Measurements from ENCODE around the gene AXIN1. TPM values are rescaled to one million over a fixed set of nuclear protein-coding genes. Genes with fewer than 3 reads are reported as not detected.

AXIN1 gene
- total and polyA plus RNA-seq, 2 of the 8 experiments (the other 6 are each of a cell fraction or from before 2014, with no cell fraction given) = 12.5 to 41.9 TPM

DNA sequence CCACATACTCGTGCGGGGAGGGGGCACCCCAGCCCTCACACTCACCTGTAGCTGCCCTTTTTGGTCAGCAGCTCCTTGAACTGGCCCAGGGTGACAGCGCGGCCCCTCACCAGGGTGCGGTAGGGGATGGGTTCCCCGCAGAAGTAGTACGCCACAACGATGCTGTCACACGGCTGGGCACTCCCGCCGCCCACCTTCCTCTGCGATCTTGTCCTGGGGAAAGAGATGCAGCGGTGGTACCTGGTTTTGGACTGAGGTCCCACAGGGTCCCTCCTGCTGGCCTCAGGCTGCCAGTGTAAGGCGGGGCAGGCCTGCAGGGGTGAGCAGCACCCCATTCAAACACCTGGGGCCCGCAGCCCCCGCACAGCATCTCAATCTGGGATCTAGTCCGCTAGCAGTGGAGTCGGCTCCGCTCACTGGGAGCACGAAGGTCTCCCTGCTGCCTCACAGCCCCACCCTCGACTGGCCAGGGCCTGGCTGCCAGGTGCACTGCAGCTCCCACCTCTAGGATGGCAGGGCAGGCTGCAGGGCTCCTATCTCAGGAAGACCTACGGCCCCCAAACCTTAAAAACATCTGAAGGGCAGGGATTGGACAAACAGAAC, 63.0 kb downstream of the AXIN1 start:
- Histone ChIP-seq H3K4me3 (ENCODE audit: extremely low read depth in 1 of 4, insufficient read depth in 2 of 4, low read depth in 3 of 4, low read length in 4 of 4) (no peak overlapping the region), H2BK20ac (ENCODE audit: low read length) (no peak overlapping the region), H3K56ac (replicated peaks; ENCODE audit: insufficient read length, low read depth, low read length) (no peak overlapping the region), H3K36me3 (ENCODE audit: control insufficient read depth in 2 of 4, insufficient read depth in 4 of 4, low read length in 3 of 4) (peaks cover 7 to 24% (median 8%) of the 10 kb centered on the region in 4 experiments; a peak in 6 of 8 replicates), H3K23ac (ENCODE audit: insufficient read length) (no peak overlapping the region), H4K20me1 (replicated peaks in 1 of 2; ENCODE audit: control insufficient read depth in 1 of 2, insufficient read depth in 2 of 2, low read length in 2 of 2) (peaks cover 0 to 6% of the 10 kb centered on the region in 2 experiments), H4K5ac (ENCODE audit: insufficient read length, low read depth, low read length) (no peak overlapping the region), H3K14ac (ENCODE audit: insufficient read length) (no peak overlapping the region), H4K8ac (ENCODE audit: extremely low read depth, insufficient read depth, low read length) (no peak overlapping the region; the same call in 1 of the 2 replicates), H3K23me2 (ENCODE audit: low read depth, low read length) (no peaks in the 10 kb centered on the region), H3K27ac (ENCODE audit: low read depth, low read length) (no peak overlapping the region), H3K4ac (replicated peaks; ENCODE audit: insufficient read length, low read depth, low read length) (no peak overlapping the region), H3K4me1 (replicated peaks in 1 of 4; ENCODE audit: control insufficient read depth in 3 of 4, insufficient read depth in 4 of 4, low read length in 3 of 4) (no peaks in the 10 kb centered on the region), H3K9me3 (ENCODE audit: insufficient read depth in 2 of 2, low read depth in 1 of 2, low read length in 1 of 2) (peaks cover 0 to 5% of the 10 kb centered on the region in 2 experiments; a peak in 1 of 4 replicates), H3K27me3 (replicated peaks in 1 of 4; ENCODE audit: control insufficient read depth in 3 of 4, extremely low read depth in 1 of 4, insufficient read depth in 3 of 4, low read length in 3 of 4) (no peaks in the 10 kb centered on the region), H2AK5ac (ENCODE audit: low read depth, low read length) (no peak overlapping the region), H2BK120ac (replicated peaks; ENCODE audit: low read depth, low read length) (no peak overlapping the region), H3K79me1 (ENCODE audit: low read depth, low read length) (no peaks in the 10 kb centered on the region; the same call in 1 of the 2 replicates), H2BK15ac (ENCODE audit: low read length) (no peak overlapping the region), H3K4me2 (ENCODE audit: insufficient read depth in 1 of 2, low read depth in 2 of 2, low read length in 2 of 2) (no peak overlapping the region), H2BK12ac (ENCODE audit: low read depth, low read length) (no peak overlapping the region), H2AFZ (ENCODE audit: low read length) (no peak overlapping the region), H4K91ac (replicated peaks; ENCODE audit: insufficient read length, low read length) (no peak overlapping the region), H2BK5ac (ENCODE audit: low read depth, low read length) (no peak overlapping the region), H3K79me2 (ENCODE audit: control insufficient read depth in 1 of 2, insufficient read depth in 2 of 2, low read length in 2 of 2) (no peaks in the 10 kb centered on the region), H3K9ac (replicated peaks in 1 of 4; ENCODE audit: extremely low read depth in 1 of 4, low read depth in 3 of 4, low read length in 3 of 4) (no peak overlapping the region), H3K18ac (ENCODE audit: extremely low read depth, low read length) (no peak overlapping the region)
- DNase-seq (ENCODE audit: low read depth in 1 of 2, low spot score in 2 of 2) (no peak), FAIRE-seq (no peak)
- ChIA-PET CTCF (ENCODE audit: partially characterized antibody) (no interaction called here), POLR2A (ENCODE audit: partially characterized antibody) (interaction anchor here (0.5 kb wide), 1 partner anchor 106 kb away, joined by 3 read pairs; no protein-coding TSS in a partner anchor)
- 97% methylated on average over 22 of the region's 22 CpGs; no CpG with 5 or more reads in 1 of the 2 experiments for whole genome bisulfite sequencing, 2 experiments (ENCODE audit: extremely low coverage in 1 of 2, insufficient coverage in 1 of 2, insufficient read length in 1 of 2, insufficient replicate concordance in 2 of 2, low coverage in 1 of 2, low lambda C conversion rate in 2 of 2, missing lambda C conversion rate in 1 of 2)
- TF ChIP-seq TAF1 (IDR thresholded peaks at IDR 0.05; ENCODE audit: low read depth, low read length) (no peak), KDM4A (IDR thresholded peaks at IDR 0.05; ENCODE audit: low read depth, low read length, severe bottlenecking) (no peak), BCL11A (IDR thresholded peaks at IDR 0.05; ENCODE audit: low read depth in 2 of 2, low read length in 2 of 2) (no peak), TEAD4 (IDR thresholded peaks at IDR 0.05; ENCODE audit: low read depth, low read length) (no peak)
